A549 (cell line): ENCODE results near the gene NDRG4. TPM values are rescaled to one million over a fixed set of nuclear protein-coding genes. Genes with fewer than 3 reads are reported as not detected.

Source experiments
- ATAC-seq, 2 experiments: fragments of 200-7000 bp in 1 of 2; fragments of >200 bp in 1 of 2; cut with Nextera tagmentation in 1 of 2; cut with Tn5 transposase in 1 of 2; 3 replicates each; pipeline versions ENCODE4 v1.8.0 to v1.9.1; 2018 to 2020; ENCODE audit warnings: mild to moderate bottlenecking in 1 of 2, moderate library complexity in 1 of 2
- CTCF ChIA-PET: fragments of 300-600 bp; sonication (Branson Sonifier 250); formaldehyde crosslinking; extraction: SDS; loops from one replicate; lab custom pipeline; 2021; ENCODE audit warnings: antibody characterized with exemption, inconsistent platforms; lab: Yijun Ruan, JAX
- POLR2A ChIA-PET: fragments of 350-600 bp; formaldehyde crosslinking; extraction: SDS; loops from one replicate; lab custom pipeline; 2021; ENCODE audit warnings: antibody characterized with exemption, inconsistent platforms; lab: Yijun Ruan, JAX
- DNase-seq, 2 experiments: peaks; one replicate each; pipeline versions ENCODE4 v3.0.0 to v3.0.0-alpha.2; 2011 to 2016; ENCODE audit warnings: low read depth in 1 of 2, low spot score in 1 of 2
- FAIRE-seq: peaks from 2 replicates; lab custom pipeline; 2011; peaks lifted over from hg19 to GRCh38; lab: Jason Lieb, UNC
- H3K27ac ChIP-seq, 2 experiments: fragments of >200 bp; sonication (Bioruptor Twin); formaldehyde crosslinking; 3 replicates each; pipeline ENCODE4 v1.5.1; 2016 to 2017
- H3K4me1 ChIP-seq: fragments of >200 bp; sonication (Bioruptor Twin); formaldehyde crosslinking; 3 replicates; pipeline ENCODE4 v1.6.1; 2016
- H3K4me2 ChIP-seq: fragments of >200 bp; sonication (Bioruptor Twin); formaldehyde crosslinking; 3 replicates; pipeline ENCODE4 v1.6.1; 2016
- H3K4me3 ChIP-seq: fragments of >200 bp; sonication (Bioruptor Twin); formaldehyde crosslinking; 3 replicates; pipeline ENCODE4 v1.5.1; 2016
- H3K9me3 ChIP-seq: fragments of >200 bp; sonication (Bioruptor Twin); formaldehyde crosslinking; 3 replicates; pipeline ENCODE4 v1.6.1; 2016
- ATOH8 ChIP-seq: fragments of 250-450 bp; sonication (Bioruptor Pico); IDR thresholded peaks from 2 replicates; pipeline ENCODE4 v1.5.0; 2020; ENCODE audit warnings: low read depth, mild to moderate bottlenecking, moderate library complexity
- BHLHE40 ChIP-seq: IDR thresholded peaks from 2 replicates; pipeline ENCODE4 v1.6.1; 2012; ENCODE audit warnings: low read depth, low read length, inconsistent platforms
- CBX2 ChIP-seq: fragments of 200-600 bp; sonication (generic); IDR thresholded peaks from 2 replicates; pipeline ENCODE4 v1.6.1; 2016; ENCODE audit warnings: low read depth, mild to moderate bottlenecking, borderline replicate concordance
- CEBPB ChIP-seq, 2 experiments: fragments of >200 bp in 1 of 2; sonication (Bioruptor Twin) in 1 of 2; formaldehyde crosslinking in 1 of 2; IDR thresholded peaks; 2 replicates each; pipeline ENCODE4 v1.6.1; 2012 to 2016
- EHF ChIP-seq: fragments of 250-450 bp; sonication (Bioruptor Pico); IDR thresholded peaks from 2 replicates; pipeline ENCODE4 v1.5.0; 2020; ENCODE audit warnings: mild to moderate bottlenecking
- ELK1 ChIP-seq: fragments of 150-350 bp; IDR thresholded peaks from 2 replicates; pipeline ENCODE4 v1.6.1; 2014; ENCODE audit warnings: low read depth, mild to moderate bottlenecking, low read length
- ESRRA ChIP-seq: fragments of 150-350 bp; IDR thresholded peaks from 2 replicates; pipeline ENCODE4 v1.6.1; 2014; ENCODE audit warnings: mild to moderate bottlenecking, low read length, borderline replicate concordance
- FOSB ChIP-seq: fragments of 250-450 bp; sonication (Bioruptor Pico); IDR thresholded peaks from 2 replicates; pipeline ENCODE4 v1.5.0; 2020; ENCODE audit warnings: mild to moderate bottlenecking, moderate library complexity
- FOSL2 ChIP-seq, 2 experiments: fragments of 450-650 bp in 1 of 2; fragments of >200 bp in 1 of 2; sonication (Bioruptor Twin) in 1 of 2; formaldehyde crosslinking; IDR thresholded peaks; 2 replicates each; pipeline versions ENCODE4 v1.5.0 to v1.6.1; 2016 to 2020; ENCODE audit warnings: mild to moderate bottlenecking in 1 of 2, moderate library complexity in 1 of 2
- GATA3 ChIP-seq: IDR thresholded peaks from 2 replicates; pipeline ENCODE4 v1.6.1; 2012; ENCODE audit warnings: borderline replicate concordance
- HDAC2 ChIP-seq: fragments of 200-600 bp; sonication (generic); IDR thresholded peaks from 2 replicates; pipeline ENCODE4 v1.6.1; 2016
- HES2 ChIP-seq: fragments of >200 bp; sonication (Bioruptor Twin); formaldehyde crosslinking; IDR thresholded peaks from 2 replicates; pipeline ENCODE4 v1.6.1; 2016
- HOXA7 ChIP-seq: fragments of 250-450 bp; sonication (Bioruptor Pico); IDR thresholded peaks from 2 replicates; pipeline ENCODE4 v1.5.0; 2020; ENCODE audit warnings: mild to moderate bottlenecking, moderate library complexity
- KDM5A ChIP-seq: fragments of 200-600 bp; sonication (generic); IDR thresholded peaks from 2 replicates; pipeline ENCODE4 v1.6.1; 2016; ENCODE audit warnings: antibody characterized with exemption, mild to moderate bottlenecking
- MAX ChIP-seq: IDR thresholded peaks from 2 replicates; pipeline ENCODE4 v1.6.1; 2012
- MAZ ChIP-seq: fragments of 150-350 bp; IDR thresholded peaks from 2 replicates; pipeline ENCODE4 v1.6.1; 2014; ENCODE audit warnings: antibody characterized with exemption, low read depth, low read length, borderline replicate concordance
- PBX3 ChIP-seq: IDR thresholded peaks from 2 replicates; pipeline ENCODE4 v1.6.1; 2012
- PHF8 ChIP-seq: fragments of 200-600 bp; sonication (generic); IDR thresholded peaks from 2 replicates; pipeline ENCODE4 v1.6.1; 2016; ENCODE audit warnings: low read depth, mild to moderate bottlenecking, antibody characterized with exemption, moderate library complexity, borderline replicate concordance
- POLR2AphosphoS2 ChIP-seq: conservative IDR thresholded peaks from 2 replicates; pipeline ENCODE4 v1.6.1; 2012; ENCODE audit warnings: low read length, improper control_type of control experiment, inconsistent platforms
- RAD21 ChIP-seq, 2 experiments: fragments of >200 bp in 1 of 2; sonication (Bioruptor Twin) in 1 of 2; formaldehyde crosslinking in 1 of 2; IDR thresholded peaks in 1 of 2; conservative IDR thresholded peaks in 1 of 2; 2 replicates in 1 of 2; 3 replicates in 1 of 2; pipeline ENCODE4 v1.6.1; 2012 to 2018; ENCODE audit warnings: inconsistent platforms in 1 of 2
- RCOR1 ChIP-seq: fragments of 150-350 bp; IDR thresholded peaks from 2 replicates; pipeline ENCODE4 v1.6.1; 2014; ENCODE audit warnings: antibody characterized with exemption, low read length, low read depth
- REST ChIP-seq: fragments of 200-600 bp; sonication (generic); IDR thresholded peaks from 2 replicates; pipeline ENCODE4 v1.6.1; 2016; ENCODE audit warnings: antibody characterized with exemption, mild to moderate bottlenecking, moderate library complexity
- RNF2 ChIP-seq: fragments of 200-600 bp; sonication (generic); IDR thresholded peaks from 2 replicates; pipeline ENCODE4 v1.6.1; 2016; ENCODE audit warnings: low read depth, mild to moderate bottlenecking, antibody characterized with exemption, moderate library complexity, borderline replicate concordance
- TFCP2L1 ChIP-seq: fragments of 250-450 bp; sonication (Bioruptor Pico); IDR thresholded peaks from 2 replicates; pipeline ENCODE4 v1.5.0; 2021; ENCODE audit warnings: mild to moderate bottlenecking
- ZFP36 ChIP-seq: fragments of 450-650 bp; IDR thresholded peaks from 2 replicates; pipeline ENCODE4 v1.6.1; 2014; ENCODE audit warnings: borderline replicate concordance; ENCODE audit not compliant: partially characterized antibody
- ZSCAN20 ChIP-seq: fragments of 250-450 bp; sonication (Bioruptor Pico); IDR thresholded peaks from 2 replicates; pipeline ENCODE4 v1.8.0; 2022; ENCODE audit warnings: mild to moderate bottlenecking, moderate library complexity
- WGBS: methylation state at CpG from one replicate; pipeline ENCODE4 v1.1.6; 2017; ENCODE audit errors: missing lambda C conversion rate; 5-methylcytosine and 5-hydroxymethylcytosine counted together
- polyA plus RNA-seq, 4 experiments: library from polyadenylated mRNA; depleted of rRNA in 3 of 4; stranded (reverse); fragments of >200 nt; fragmentation: RNase III in 1 of 4; extraction: RNeasy Plus Mini Kit Qiagen cat#74134 plus additional on column Dnase treatment in 1 of 4; gene quantifications; 2 replicates in 3 of 4; 3 replicates in 1 of 4; pipeline ENCODE4 v1.2.3, GENCODE V29; 2011 to 2017

The NDRG4 gene
- polyA plus RNA-seq, 2 of the 4 experiments (the other 2 are of a cell fraction), result 8.1 to 21.3 TPM

GRCh38 chr16:58513874-58514273 is 13.9 kb downstream of the NDRG4 start:
- no peak for ATAC-seq
- Histone ChIP-seq H3K4me3 (no peak overlapping the region), H3K27ac (no peak overlapping the region), H3K9me3 (no peaks in the 10 kb centered on the region), H3K4me2 (peak overlapping the region; percentile 90), H3K4me1 (peaks cover 13% of the 10 kb centered on the region; the same call in 2 of the 3 replicates)
- TF ChIP-seq RCOR1 (no peak), CBX2 (no peak), ZSCAN20 (no peak), FOSL2 (IDR thresholded peaks at IDR 0.05) (no peak), FOSL2 (CRISPR knock-in tag; IDR thresholded peaks at IDR 0.05) (no peak), TFCP2L1 (CRISPR knock-in tag) (no peak), RNF2 (no peak), PBX3 (no peak), CEBPB (IDR thresholded peaks at IDR 0.05) (no peak), MAZ (no peak), REST (no peak), HDAC2 (no peak), PHF8 (no peak), BHLHE40 (no peak), HOXA7 (CRISPR knock-in tag) (no peak), GATA3 (no peak), KDM5A (no peak), ELK1 (no peak), ZFP36 (no peak), FOSB (CRISPR knock-in tag) (no peak)
- FAIRE-seq, result no peak
- no peak for DNase-seq
- POLR2A ChIA-PET, result no interaction called here
- CTCF ChIA-PET, result interaction anchor here (0.8 to 8.1 kb wide), 8 partner anchors 17 to 242 kb away, joined by 3 to 110 read pairs (median 3); partner anchors contain the start of gene NDRG4
- WGBS, result 65% methylated on average over 3 of the region's 3 CpGs

- H3K4me1 ChIP-seq, result peaks cover 13% of the 10 kb centered on the region; the same call in 2 of the 3 replicates
- peak; percentile 73 to 86 for ATAC-seq
- H3K27ac ChIP-seq, result peak within 1 kb of the TSS; percentile 87 to 94
- CTCF ChIA-PET, result interaction anchor here (0.5 to 8.1 kb wide), 6 partner anchors 18 to 241 kb away, joined by 3 to 110 read pairs (median 5); partner anchors contain the start of gene NDRG4
- no peak for FAIRE-seq
- POLR2A ChIA-PET, result interaction anchor here (0.6 to 0.8 kb wide), 3 partner anchors 10 to 146 kb away, joined by 3 to 4 read pairs (median 3); partner anchors contain the start of gene CNOT1
- peak within 1 kb of the TSS; percentile 85 for H3K4me3 ChIP-seq
- peak within 1 kb of the TSS; percentile 90 for H3K4me2 ChIP-seq
- WGBS, result 57% methylated on average over 74 of the region's 80 CpGs
- DNase-seq, result peak; percentile 57 to 86
- H3K9me3 ChIP-seq, result no peaks in the 10 kb centered on the region
- TF ChIP-seq ESRRA, result no peak
- TF ChIP-seq EHF (CRISPR knock-in tag), result no peak
- TF ChIP-seq POLR2AphosphoS2, result peak; percentile 33; the same call in 1 of the 2 replicates
- TF ChIP-seq CEBPB (IDR thresholded peaks at IDR 0.05), result no peak
- TF ChIP-seq PBX3, result 0 out of 2 replicates have a peak, but pooled peaks have one; percentile 36
- no peak for TF ChIP-seq ATOH8 (CRISPR knock-in tag)
- TF ChIP-seq FOSB (CRISPR knock-in tag), result no peak
- TF ChIP-seq ZSCAN20, result no peak
- peak; percentile 72; the same call in 1 of the 2 replicates for TF ChIP-seq TFCP2L1 (CRISPR knock-in tag)
- no peak for TF ChIP-seq HES2
- no peak for TF ChIP-seq RAD21 (conservative IDR thresholded peaks at IDR 0.05 in 1 of 2, IDR thresholded peaks at IDR 0.05 in 1 of 2)
- TF ChIP-seq MAX, result peak; percentile 99
These were observed 15.4 kb downstream of the NDRG4 start, which contains the start of gene SETD6 for GRCh38 chr16:58515125-58515870. Gene SETD6 (plus strand): TSS chr16:58515517. CDS start chr16:58515538, 21 bp downstream.
